Stimulated activated CD8-positive, alpha-beta memory T cell treated with anti-CD3 and anti-CD28 coated beads, Interleukin-4, amount 100 ng/mL, for 24 hours (primary cell): Measurements from ENCODE around the gene AASDH.

Experiments
- DNase-seq: peaks from one replicate; pipeline ENCODE4 v3.0.0-alpha.2; 2020; ENCODE audit warnings: low read depth

Gene AASDH

GRCh38 chr4:56387023-56388001 lies at the start of gene AASDH:
AASDH (minus strand) TSS chr4:56387491; CDS start chr4:56384299, 3,192 bp downstream.
- DNase-seq = peak; percentile 90

- DNase-seq = peak; percentile 97
These were observed 48.0 kb upstream of the AASDH start, which contains the start of gene PPAT for GRCh38 chr4:56435140-56435926. PPAT (minus strand) TSS chr4:56435615; CDS start chr4:56435477, 138 bp downstream.

GRCh38 chr4:56434599-56435139 lies 47.4 kb upstream of the AASDH start:
- peak; percentile 24 for DNase-seq

- DNase-seq = no peak
These were observed 46.0 kb upstream of the AASDH start for GRCh38 chr4:56433280-56433679.

- DNase-seq = no peak
These were observed 42.9 kb upstream of the AASDH start for GRCh38 chr4:56430203-56430602.

GRCh38 chr4:56427179-56427578 lies 39.9 kb upstream of the AASDH start:
- DNase-seq = no peak

- no peak for DNase-seq
These were observed 39.0 kb upstream of the AASDH start for GRCh38 chr4:56426273-56426672.

DNA sequence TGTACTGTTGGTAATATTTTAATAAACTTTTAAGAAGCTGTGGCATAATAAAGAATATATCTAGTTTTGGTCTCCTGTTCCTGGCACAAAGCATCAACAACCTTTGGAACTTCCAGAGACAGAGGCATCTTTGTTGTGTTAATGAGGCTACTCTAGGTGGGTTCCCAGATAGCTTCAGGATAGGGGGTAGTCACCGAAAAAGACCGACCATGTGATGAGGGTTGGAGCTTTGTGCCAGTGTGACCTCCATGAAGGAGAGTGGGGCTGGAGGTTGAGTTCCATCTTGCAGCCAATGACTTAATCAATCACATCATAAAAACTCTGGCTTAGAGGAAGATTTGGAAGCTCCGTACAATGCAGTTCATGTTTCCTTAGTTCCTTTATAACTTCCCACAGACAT lies 38.2 kb upstream of the AASDH start:
- no peak for DNase-seq

DNA sequence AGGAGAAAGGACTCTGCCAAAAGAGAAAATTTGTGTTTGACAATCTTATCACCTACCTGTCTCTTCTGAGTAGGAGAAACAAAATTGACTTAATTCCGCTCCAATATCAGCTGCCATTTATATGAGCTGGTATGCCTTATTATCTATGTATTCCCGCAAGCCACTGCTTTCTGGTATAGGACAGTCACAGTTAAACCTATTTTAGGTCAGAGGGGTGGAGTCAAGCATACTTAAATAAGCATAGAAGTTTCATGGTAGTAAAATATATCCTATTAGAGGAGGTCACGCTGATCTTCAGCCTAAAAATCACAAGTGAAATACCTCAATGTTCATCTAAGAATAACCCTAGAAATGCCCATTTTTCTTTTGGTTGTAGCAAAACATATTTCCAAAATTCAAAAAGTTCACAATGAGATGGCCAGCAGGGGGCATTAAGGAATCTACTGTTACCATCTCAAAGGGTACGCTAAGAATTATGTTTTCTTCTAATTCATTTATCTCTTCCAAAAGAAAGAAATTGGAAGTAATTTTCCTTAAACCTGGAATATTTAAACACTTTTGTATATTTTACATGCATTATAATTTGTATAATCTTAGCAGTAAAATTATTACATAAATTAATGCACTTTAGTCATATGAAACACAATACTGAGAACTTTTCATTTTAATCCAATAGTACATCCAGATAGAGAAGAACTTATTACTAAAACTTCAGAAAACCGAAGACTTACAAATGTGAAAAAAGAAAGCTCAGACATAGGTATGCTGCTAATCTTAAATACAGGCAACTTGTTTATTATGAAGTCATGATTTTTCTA lies 37.6 kb upstream of the AASDH start:
- DNase-seq = no peak

- DNase-seq = no peak
These were observed 36.9 kb upstream of the AASDH start for GRCh38 chr4:56424176-56424575.

DNA sequence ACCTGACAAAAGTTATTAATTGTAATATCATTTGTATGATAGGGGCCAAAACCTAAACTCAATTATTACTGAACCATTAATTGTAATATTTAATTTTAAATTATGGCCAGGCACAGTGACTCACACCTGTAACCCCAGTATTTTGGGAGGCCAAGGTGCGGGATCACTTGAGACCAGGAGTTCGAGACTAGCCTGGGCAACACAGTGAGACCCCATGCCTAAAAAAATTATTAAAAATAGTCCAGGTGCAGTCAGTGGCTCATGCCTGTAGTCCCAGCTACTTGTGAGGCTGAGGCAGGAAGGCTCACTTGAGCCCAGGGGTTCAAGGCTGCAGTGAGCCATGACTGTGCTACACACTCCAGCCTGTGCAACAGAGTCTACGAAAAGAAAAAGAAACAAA lies 30.1 kb upstream of the AASDH start:
- DNase-seq = no peak

- DNase-seq = no peak
These were observed 29.1 kb upstream of the AASDH start for GRCh38 chr4:56416349-56416748.

GRCh38 chr4:56414135-56414670 lies 26.9 kb upstream of the AASDH start:
- no peak for DNase-seq

- DNase-seq = no peak
These were observed 23.2 kb upstream of the AASDH start for GRCh38 chr4:56410247-56411062.

DNA sequence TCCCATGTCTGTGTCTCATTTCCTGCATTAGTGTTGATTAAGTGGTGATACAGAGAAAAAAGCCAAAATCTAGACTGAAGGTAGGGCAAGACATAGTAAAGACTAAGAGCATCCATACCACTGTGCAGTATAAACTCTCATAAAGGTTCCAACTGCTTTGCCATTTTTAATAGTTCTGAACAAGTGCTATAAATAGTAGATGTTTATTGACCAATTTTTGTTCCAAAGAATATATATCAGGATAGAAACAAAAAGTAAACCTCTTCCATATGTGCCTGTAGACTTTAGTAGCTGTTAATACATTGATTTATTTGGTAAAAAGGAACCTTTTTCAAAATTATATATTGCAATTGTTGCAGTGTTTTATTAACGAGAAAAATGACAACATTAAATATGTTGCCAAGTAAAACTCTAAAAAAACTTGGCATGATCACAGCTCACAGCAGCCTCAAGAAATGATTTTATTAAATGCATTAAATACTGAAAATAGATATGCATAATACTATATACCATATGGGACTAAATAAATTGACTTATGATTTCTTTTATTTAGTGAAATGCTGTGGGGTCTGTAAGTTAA lies 22.3 kb upstream of the AASDH start:
- no peak for DNase-seq

- DNase-seq = no peak
These were observed 21.7 kb upstream of the AASDH start for GRCh38 chr4:56408978-56409377.

DNA sequence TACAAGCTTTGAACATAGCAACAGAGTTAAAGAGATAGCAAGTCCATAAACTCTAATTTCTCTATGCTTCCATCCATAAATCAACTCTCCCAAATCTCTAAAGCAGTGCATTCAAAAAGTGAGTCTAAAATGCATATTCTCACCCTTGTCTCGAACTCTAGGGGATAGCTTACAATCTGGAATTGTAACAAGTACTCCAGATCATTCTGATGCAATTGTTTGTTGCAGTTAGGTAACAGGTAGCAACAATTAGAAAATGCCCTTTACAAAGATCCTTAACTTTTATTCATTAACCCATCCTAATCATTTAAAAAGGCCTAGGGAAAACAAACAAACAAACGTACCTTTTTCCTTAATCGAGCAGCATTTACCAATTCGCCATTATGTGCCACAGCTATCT lies 18.9 kb upstream of the AASDH start:
- DNase-seq = no peak

DNA sequence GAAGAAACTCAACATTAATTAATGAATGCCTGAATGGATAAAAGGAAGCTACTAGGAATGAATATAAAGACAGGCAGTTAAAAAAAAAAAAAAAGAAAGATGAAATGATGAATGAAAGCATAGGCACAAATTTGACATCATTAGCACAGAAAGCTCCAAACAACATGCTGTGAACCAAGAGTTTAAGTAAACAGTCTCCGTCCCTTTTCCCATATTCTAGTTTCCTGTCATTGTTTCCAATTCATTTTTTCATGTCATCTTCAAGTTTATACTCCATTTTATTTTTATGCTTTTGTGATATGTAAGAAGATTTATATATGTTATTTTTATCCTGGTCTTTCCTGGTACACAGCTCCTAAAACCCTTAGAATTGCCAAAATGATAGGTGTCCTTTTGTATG lies 17.7 kb upstream of the AASDH start:
- no peak for DNase-seq

GRCh38 chr4:56400560-56400959 lies 13.3 kb upstream of the AASDH start:
- no peak for DNase-seq

DNA sequence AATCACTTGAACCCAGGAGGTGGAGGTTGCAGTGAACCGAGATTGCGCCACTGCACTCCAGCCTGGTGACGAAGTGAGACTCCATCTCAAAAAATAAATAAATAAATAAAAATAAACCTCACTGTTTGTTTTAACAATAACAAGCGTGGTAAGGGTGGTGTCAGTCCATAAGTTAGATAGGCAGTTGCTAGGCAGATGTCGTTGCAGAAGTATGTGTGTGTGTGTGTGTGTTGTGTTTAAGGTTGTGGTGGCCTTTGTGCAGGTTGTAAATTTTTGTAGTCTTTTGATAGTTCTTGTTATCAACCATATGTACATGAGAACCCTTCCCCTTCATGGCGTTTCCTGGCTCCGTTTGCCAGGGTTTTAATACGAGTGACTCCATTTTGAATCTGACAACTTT lies 4.0 kb upstream of the AASDH start:
- no peak for DNase-seq
